Panc1 (cell line): ENCODE results near the gene SMG6. TPM values are rescaled to one million over a fixed set of nuclear protein-coding genes. Genes with fewer than 3 reads are reported as not detected.

Experiments
- ATAC-seq: fragments of 200-7000 bp; cut with Tn5 transposase; 2 replicates; pipeline ENCODE4 v1.9.1; 2020; ENCODE audit warnings: mild to moderate bottlenecking, moderate library complexity
- BruUV-seq: library from RNA; stranded (reverse); fragments of 400-500 nt; replicated peaks from 2 replicates; lab custom pipeline; 2021; lab: Mats Ljungman, UMichigan
- CTCF ChIA-PET: fragments of 300-600 bp; sonication (Branson Sonifier 250); formaldehyde crosslinking; loops from one replicate; lab custom pipeline; 2022; ENCODE audit warnings: antibody characterized with exemption; lab: Charles Lee
- POLR2A ChIA-PET: fragments of 300-600 bp; sonication (Branson Sonifier 250); formaldehyde crosslinking; loops from one replicate; lab custom pipeline; 2022; ENCODE audit warnings: antibody characterized with exemption; lab: Charles Lee
- DNase-seq: peaks from one replicate; pipeline ENCODE4 v3.0.0-alpha.2; 2010; ENCODE audit warnings: low read depth, low spot score
- H3K27ac ChIP-seq: 2 replicates; pipeline ENCODE4 v1.5.1; 2011; ENCODE audit warnings: mild to moderate bottlenecking, low read length, inconsistent platforms
- H3K27me3 ChIP-seq: fragments of 200-500 bp; sonication (Bioruptor generic); 2 replicates; pipeline ENCODE4 v1.6.0; 2014; ENCODE audit warnings: low read length, inconsistent platforms; ENCODE audit not compliant: control insufficient read depth, insufficient read depth
- H3K36me3 ChIP-seq: fragments of 200-500 bp; sonication (Bioruptor generic); 2 replicates; pipeline ENCODE4 v1.5.1; 2014; ENCODE audit warnings: inconsistent platforms, mild to moderate bottlenecking, low read length, moderate library complexity; ENCODE audit not compliant: control insufficient read depth, insufficient read depth
- H3K4me1 ChIP-seq: 2 replicates; pipeline ENCODE4 v1.5.1; 2011; ENCODE audit warnings: inconsistent platforms, mild to moderate bottlenecking, low read length, moderate library complexity; ENCODE audit not compliant: control insufficient read depth, insufficient read depth
- H3K4me3 ChIP-seq, 2 experiments: 2 replicates each; pipeline ENCODE4 v1.5.1; 2011 to 2012; ENCODE audit warnings: low read depth in 2 of 2, low read length in 2 of 2, mild to moderate bottlenecking in 2 of 2, inconsistent platforms in 1 of 2, moderate library complexity in 1 of 2
- H3K9me3 ChIP-seq: fragments of 200-500 bp; sonication (Bioruptor generic); 2 replicates; pipeline ENCODE4 v1.5.1; 2014; ENCODE audit warnings: low read depth, mild to moderate bottlenecking, inconsistent platforms, low read length, moderate library complexity; ENCODE audit not compliant: control insufficient read depth, insufficient read depth
- CTCF ChIP-seq: fragments of 450-650 bp; IDR thresholded peaks from 2 replicates; pipeline ENCODE4 v1.5.1; 2017; ENCODE audit warnings: mild to moderate bottlenecking
- POLR2AphosphoS5 ChIP-seq: IDR thresholded peaks from 2 replicates; pipeline ENCODE4 v1.6.1; 2012; ENCODE audit warnings: mild to moderate bottlenecking, low read depth, low read length, moderate library complexity
- REST ChIP-seq, 2 experiments: IDR thresholded peaks; 2 replicates each; pipeline ENCODE4 v1.6.1; 2011 to 2012; ENCODE audit warnings: low read depth in 2 of 2, control low read depth in 1 of 2, low read length in 1 of 2, mild to moderate bottlenecking in 1 of 2, moderate library complexity in 1 of 2; ENCODE audit not compliant: insufficient read depth in 1 of 2
- SIN3A ChIP-seq: IDR thresholded peaks from 2 replicates; pipeline ENCODE4 v1.6.1; 2012; ENCODE audit warnings: low read depth, mild to moderate bottlenecking, low read length, moderate library complexity, borderline replicate concordance; ENCODE audit not compliant: insufficient read depth
- TCF7L2 ChIP-seq: IDR thresholded peaks from 2 replicates; pipeline ENCODE4 v1.6.1; 2011; ENCODE audit warnings: mild to moderate bottlenecking, low read depth, low read length, inconsistent platforms
- in situ Hi-C: cut with HindIII; loops from 2 replicates; pipeline ENCODE4 v1.10.0; 2016; ENCODE audit warnings: low sequenced_read_pairs, low pct_unique_long_range_greater_than_20kb
- intact Hi-C: fragments of 100-400 bp; cut with micrococcal nuclease; formaldehyde crosslinking; loops from one replicate; pipeline ENCODE4 v1.10.0; 2022; ENCODE audit not compliant: unreplicated experiment
- total RNA-seq: library from RNA; stranded (reverse); gene quantifications from one replicate; pipeline ENCODE4 v1.2.1, GENCODE V29; 2021; ENCODE audit not compliant: unreplicated experiment

SMG6 gene
- total RNA-seq, 1 experiment from 2014 or later, result 17.8 TPM

GRCh38 chr17:2043785-2044184 lies 259.8 kb downstream of the SMG6 start:
- DNase-seq (no peak), ATAC-seq (no peak)
- Histone ChIP-seq H3K9me3 (no peaks in the 10 kb centered on the region), H3K4me3 (no peak overlapping the region), H3K27ac (no peak overlapping the region), H3K27me3 (no peaks in the 10 kb centered on the region), H3K4me1 (peaks cover 16% of the 10 kb centered on the region), H3K36me3 (0 out of 2 replicates have a peak, but pooled peaks cover 3% of the 10 kb centered on the region)
- TF ChIP-seq REST (IDR thresholded peaks at IDR 0.05; ENCODE audit: insufficient read depth in 1 of 2, low read depth in 2 of 2, low read length in 1 of 2), result no peak
- TF ChIP-seq POLR2AphosphoS5, result no peak
- TF ChIP-seq CTCF, result no peak
- no peak for TF ChIP-seq SIN3A
- TF ChIP-seq TCF7L2, result no peak
- in situ Hi-C loops, result no loop called here
- CTCF ChIA-PET, result no interaction called here
- no TSS peak for BruUV-seq
- POLR2A ChIA-PET, result no interaction called here
- intact Hi-C loops, result no loop called here

GRCh38 chr17:2042933-2043332 lies 260.7 kb downstream of the SMG6 start:
- in situ Hi-C loops, result no loop called here
- POLR2A ChIA-PET, result no interaction called here
- no peak for ATAC-seq

More at GRCh38 chr17:2042933-2043332, 260.7 kb downstream of the SMG6 start:
- Histone ChIP-seq H3K27ac (peak overlapping the region; percentile 98; the same call in 1 of the 2 replicates), H3K4me3 (peak overlapping the region; percentile 72 to 77), H3K4me1 (peaks cover 12% of the 10 kb centered on the region), H3K27me3 (no peaks in the 10 kb centered on the region), H3K9me3 (no peaks in the 10 kb centered on the region), H3K36me3 (0 out of 2 replicates have a peak, but pooled peaks cover 3% of the 10 kb centered on the region)
- CTCF ChIA-PET, result no interaction called here
- DNase-seq, result no peak
- TSS peak; percentile 87 for BruUV-seq
- intact Hi-C loops, result no loop called here
- TF ChIP-seq POLR2AphosphoS5 (no peak), TCF7L2 (no peak), REST (IDR thresholded peaks at IDR 0.05; ENCODE audit: insufficient read depth in 1 of 2, low read depth in 2 of 2, low read length in 1 of 2) (no peak), SIN3A (no peak), CTCF (no peak)
